NT2/D1 (cell line): ENCODE data around the gene ADAMTS2.

Source experiments
- SUZ12 ChIP-seq: IDR thresholded peaks from 2 replicates; pipeline ENCODE4 v1.6.1; 2011; ENCODE audit not compliant: insufficient read length, insufficient read depth; ENCODE audit errors: extremely low read depth
- YY1 ChIP-seq: IDR thresholded peaks from 2 replicates; pipeline ENCODE4 v1.6.1; 2011; ENCODE audit not compliant: insufficient read length, insufficient read depth
- ZNF274 ChIP-seq: IDR thresholded peaks from 2 replicates; pipeline ENCODE4 v1.6.1; 2011; ENCODE audit warnings: mild to moderate bottlenecking, low read depth, low read length

DNA sequence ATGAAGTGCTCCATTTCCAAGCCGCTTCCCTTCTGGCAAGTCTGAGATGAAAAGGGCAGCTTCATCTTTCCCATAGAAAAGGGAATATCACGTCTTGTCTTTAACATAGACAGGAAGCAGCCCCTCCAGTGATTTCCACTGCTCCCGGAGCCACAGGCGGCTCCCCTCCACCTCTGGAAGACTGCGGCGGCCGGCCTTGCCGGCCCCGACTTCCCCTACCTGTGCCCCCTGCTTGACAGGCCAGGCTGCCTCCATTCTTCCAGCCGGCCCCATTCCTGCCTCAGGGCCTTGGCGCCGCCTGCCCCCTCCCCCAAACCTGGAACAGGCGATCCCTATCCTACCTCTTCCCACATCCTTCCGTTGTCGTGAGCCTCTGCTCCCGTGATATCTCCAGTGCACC lies 143.3 kb downstream of the ADAMTS2 start:
- no peak for TF ChIP-seq YY1
- no peak for TF ChIP-seq ZNF274
- TF ChIP-seq SUZ12 = no peak
